ENCODE measurements around the gene SPAG17. TPM values are rescaled to one million over a fixed set of nuclear protein-coding genes. Genes with fewer than 3 reads are reported as not detected.
A peak's percentile ranks its signal among the peaks of the same experiment; 100 is the strongest.

Gene SPAG17
- total RNA-seq, 1 donor from 2014 or later, result 1.6 TPM

DNA sequence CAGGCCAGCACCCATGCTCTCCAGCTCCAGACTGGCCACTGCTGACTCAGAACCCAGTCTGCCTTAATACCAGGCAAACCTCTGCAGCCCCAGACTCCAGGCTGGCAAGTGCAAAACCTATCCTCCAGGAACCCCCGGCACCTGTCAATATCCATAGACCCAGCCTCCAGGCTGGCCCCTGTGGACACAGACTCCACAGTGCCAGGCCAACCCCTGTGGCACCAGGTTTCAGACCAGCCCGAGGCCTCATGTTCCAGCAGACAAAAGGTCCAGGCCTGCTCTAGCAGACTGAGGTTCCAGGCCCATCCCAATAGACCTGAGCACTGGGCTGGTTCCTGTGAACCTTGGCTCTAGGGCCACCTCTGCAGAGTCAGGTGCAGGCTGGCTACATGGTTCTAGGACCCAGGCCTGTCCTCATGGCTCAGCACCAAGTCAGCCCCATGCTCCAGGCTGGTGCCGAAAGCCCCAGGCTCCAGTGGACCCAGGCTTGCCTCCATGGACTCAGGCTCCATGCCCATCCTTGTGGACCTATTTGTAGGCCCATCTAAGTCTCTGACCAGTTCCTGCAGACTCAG lies 137.3 kb downstream of the SPAG17 start:
- Histone ChIP-seq H4K20me1 (ENCODE audit: low read depth) (no peaks in the 10 kb centered on the region), H2AFZ (replicated peaks) (no peak overlapping the region), H3K4me2 (no peak overlapping the region), H3K9me3 (ENCODE audit: low read depth) (no peaks in the 10 kb centered on the region), H3K27me3 (no peaks in the 10 kb centered on the region), H3K36me3 (no peaks in the 10 kb centered on the region), H3K4me3 (no peak overlapping the region), H3F3A (ENCODE audit: low read depth) (no peaks in the 10 kb centered on the region), H3K9ac (no peak overlapping the region), H3K27ac (no peak overlapping the region), H3K4me1 (no peaks in the 10 kb centered on the region), H3K79me2 (ENCODE audit: low read depth) (no peaks in the 10 kb centered on the region)
- DNase-seq (ENCODE audit: low spot score), result no peak
- Mint-ChIP-seq H3K27ac (no peak overlapping the region), H3K4me1 (no peaks in the 10 kb centered on the region), H3K27me3 (ENCODE audit: insufficient read depth, low read depth) (peaks cover 2% of the 10 kb centered on the region), H3K9me3 (no peaks in the 10 kb centered on the region), H3K4me3 (no peak overlapping the region), H3K36me3 (no peaks in the 10 kb centered on the region)
- TF ChIP-seq EZH2phosphoT487 (IDR thresholded peaks at IDR 0.05), result no peak
- TF ChIP-seq EZH2 (IDR thresholded peaks at IDR 0.05), result no peak
- TF ChIP-seq CTCF (IDR thresholded peaks at IDR 0.05), result no peak

DNA sequence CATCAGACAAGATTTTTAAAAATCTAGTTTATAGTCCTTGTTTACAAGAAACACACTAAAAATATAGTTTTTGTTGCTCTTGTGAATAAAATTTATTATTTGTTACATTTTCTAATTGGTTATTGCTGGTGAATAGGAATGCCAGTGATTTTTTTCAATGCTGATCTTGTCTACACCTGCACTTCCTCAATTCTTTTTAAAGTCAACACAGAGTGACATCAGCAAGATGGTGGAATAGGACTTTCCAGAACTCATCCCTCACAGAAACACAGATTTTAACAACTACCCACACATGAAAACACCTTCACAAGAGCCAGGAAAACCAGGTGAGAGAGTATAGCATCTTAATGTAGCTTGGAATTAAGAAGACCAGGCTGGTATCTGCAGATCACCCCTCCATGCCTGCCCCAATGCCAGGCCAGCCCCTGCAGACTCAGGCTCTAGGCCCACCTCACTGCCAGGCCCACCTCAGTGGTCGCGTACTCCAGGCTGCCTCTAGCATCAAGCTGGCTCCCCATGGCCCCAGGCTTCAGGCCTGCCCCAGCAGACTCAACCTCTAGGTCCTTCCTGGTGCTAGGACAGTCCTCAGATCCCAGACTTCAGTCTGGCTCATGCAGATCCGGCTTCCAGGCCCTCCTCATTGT lies 137.9 kb downstream of the SPAG17 start:
- Histone ChIP-seq H3K4me2 (no peak overlapping the region), H3F3A (ENCODE audit: low read depth) (no peaks in the 10 kb centered on the region), H3K27ac (no peak overlapping the region), H4K20me1 (ENCODE audit: low read depth) (no peaks in the 10 kb centered on the region), H2AFZ (replicated peaks) (no peak overlapping the region), H3K9me3 (ENCODE audit: low read depth) (no peaks in the 10 kb centered on the region), H3K4me3 (no peak overlapping the region), H3K79me2 (ENCODE audit: low read depth) (no peaks in the 10 kb centered on the region), H3K9ac (no peak overlapping the region), H3K4me1 (no peaks in the 10 kb centered on the region), H3K27me3 (no peaks in the 10 kb centered on the region), H3K36me3 (no peaks in the 10 kb centered on the region)
- Mint-ChIP-seq H3K9me3 (no peaks in the 10 kb centered on the region), H3K27me3 (ENCODE audit: insufficient read depth, low read depth) (peaks cover under 1% of the 10 kb centered on the region), H3K27ac (peak overlapping the region; percentile 35), H3K4me3 (no peak overlapping the region), H3K36me3 (no peaks in the 10 kb centered on the region), H3K4me1 (no peaks in the 10 kb centered on the region)
- no peak for TF ChIP-seq EZH2 (IDR thresholded peaks at IDR 0.05)
- no peak for TF ChIP-seq CTCF (IDR thresholded peaks at IDR 0.05)
- TF ChIP-seq EZH2phosphoT487 (IDR thresholded peaks at IDR 0.05), result no peak
- no peak for DNase-seq (ENCODE audit: low spot score)

GRCh38 chr1:118043624-118044023 lies 141.4 kb downstream of the SPAG17 start:
- Histone ChIP-seq H3K4me3 (no peak overlapping the region), H3K79me2 (ENCODE audit: low read depth) (no peaks in the 10 kb centered on the region), H3K36me3 (no peaks in the 10 kb centered on the region), H3K27ac (no peak overlapping the region), H2AFZ (replicated peaks) (no peak overlapping the region), H3F3A (ENCODE audit: low read depth) (no peaks in the 10 kb centered on the region), H3K4me2 (no peak overlapping the region), H3K4me1 (no peaks in the 10 kb centered on the region), H3K9me3 (ENCODE audit: low read depth) (no peaks in the 10 kb centered on the region), H4K20me1 (ENCODE audit: low read depth) (no peaks in the 10 kb centered on the region), H3K9ac (no peak overlapping the region), H3K27me3 (no peaks in the 10 kb centered on the region)
- no peak for DNase-seq (ENCODE audit: low spot score)
- TF ChIP-seq CTCF (IDR thresholded peaks at IDR 0.05) (no peak), EZH2phosphoT487 (IDR thresholded peaks at IDR 0.05) (no peak), EZH2 (IDR thresholded peaks at IDR 0.05) (no peak)
- Mint-ChIP-seq H3K4me3 (no peak overlapping the region), H3K4me1 (no peaks in the 10 kb centered on the region), H3K36me3 (no peaks in the 10 kb centered on the region), H3K9me3 (no peaks in the 10 kb centered on the region), H3K27me3 (ENCODE audit: insufficient read depth, low read depth) (no peaks in the 10 kb centered on the region), H3K27ac (no peak overlapping the region)
